ENCODE results near the gene MLN.

MLN gene

DNA sequence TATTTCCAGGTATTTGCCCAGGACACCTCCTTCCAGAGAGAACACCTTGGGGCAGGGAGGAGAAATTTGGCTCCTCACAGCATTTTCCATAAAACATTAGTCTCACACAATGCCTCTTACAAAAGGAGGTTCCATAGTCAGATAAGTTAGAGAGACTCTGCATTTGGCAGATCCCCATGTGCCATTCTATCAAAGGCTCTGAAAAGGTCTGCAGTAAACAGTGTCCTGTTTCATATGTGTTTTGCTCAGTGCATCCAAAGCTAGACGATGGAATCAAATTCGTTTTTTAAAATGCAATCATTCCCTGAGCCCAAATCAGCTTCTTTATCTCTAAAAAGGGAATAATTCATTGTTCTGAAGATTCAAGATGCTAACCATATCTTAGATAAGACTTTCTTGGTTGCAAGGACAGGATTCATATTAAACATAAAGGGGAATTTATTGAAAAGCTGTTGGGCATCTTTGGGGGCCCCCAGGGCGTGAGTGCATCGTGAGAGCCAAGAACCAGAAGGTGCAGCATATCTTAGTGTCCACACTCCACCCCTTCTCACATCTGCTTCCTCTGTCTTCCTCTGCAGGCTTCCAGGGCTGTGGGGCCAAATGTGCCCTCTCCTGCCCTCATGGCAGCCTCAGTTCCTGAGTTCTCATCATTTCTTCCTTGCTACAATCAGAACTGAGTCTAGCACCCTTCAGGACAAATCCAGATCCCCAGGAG, 41.4 kb upstream of the MLN start:
- TF ChIP-seq, protein P1, sequence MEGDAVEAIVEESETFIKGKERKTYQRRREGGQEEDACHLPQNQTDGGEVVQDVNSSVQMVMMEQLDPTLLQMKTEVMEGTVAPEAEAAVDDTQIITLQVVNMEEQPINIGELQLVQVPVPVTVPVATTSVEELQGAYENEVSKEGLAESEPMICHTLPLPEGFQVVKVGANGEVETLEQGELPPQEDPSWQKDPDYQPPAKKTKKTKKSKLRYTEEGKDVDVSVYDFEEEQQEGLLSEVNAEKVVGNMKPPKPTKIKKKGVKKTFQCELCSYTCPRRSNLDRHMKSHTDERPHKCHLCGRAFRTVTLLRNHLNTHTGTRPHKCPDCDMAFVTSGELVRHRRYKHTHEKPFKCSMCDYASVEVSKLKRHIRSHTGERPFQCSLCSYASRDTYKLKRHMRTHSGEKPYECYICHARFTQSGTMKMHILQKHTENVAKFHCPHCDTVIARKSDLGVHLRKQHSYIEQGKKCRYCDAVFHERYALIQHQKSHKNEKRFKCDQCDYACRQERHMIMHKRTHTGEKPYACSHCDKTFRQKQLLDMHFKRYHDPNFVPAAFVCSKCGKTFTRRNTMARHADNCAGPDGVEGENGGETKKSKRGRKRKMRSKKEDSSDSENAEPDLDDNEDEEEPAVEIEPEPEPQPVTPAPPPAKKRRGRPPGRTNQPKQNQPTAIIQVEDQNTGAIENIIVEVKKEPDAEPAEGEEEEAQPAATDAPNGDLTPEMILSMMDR (IDR thresholded peaks at IDR 0.05), result no peak
- H3K9ac ChIP-seq, result no peak overlapping the region
- H3K9me3 ChIP-seq (ENCODE audit: control insufficient read depth, low read length), result no peaks in the 10 kb centered on the region

DNA sequence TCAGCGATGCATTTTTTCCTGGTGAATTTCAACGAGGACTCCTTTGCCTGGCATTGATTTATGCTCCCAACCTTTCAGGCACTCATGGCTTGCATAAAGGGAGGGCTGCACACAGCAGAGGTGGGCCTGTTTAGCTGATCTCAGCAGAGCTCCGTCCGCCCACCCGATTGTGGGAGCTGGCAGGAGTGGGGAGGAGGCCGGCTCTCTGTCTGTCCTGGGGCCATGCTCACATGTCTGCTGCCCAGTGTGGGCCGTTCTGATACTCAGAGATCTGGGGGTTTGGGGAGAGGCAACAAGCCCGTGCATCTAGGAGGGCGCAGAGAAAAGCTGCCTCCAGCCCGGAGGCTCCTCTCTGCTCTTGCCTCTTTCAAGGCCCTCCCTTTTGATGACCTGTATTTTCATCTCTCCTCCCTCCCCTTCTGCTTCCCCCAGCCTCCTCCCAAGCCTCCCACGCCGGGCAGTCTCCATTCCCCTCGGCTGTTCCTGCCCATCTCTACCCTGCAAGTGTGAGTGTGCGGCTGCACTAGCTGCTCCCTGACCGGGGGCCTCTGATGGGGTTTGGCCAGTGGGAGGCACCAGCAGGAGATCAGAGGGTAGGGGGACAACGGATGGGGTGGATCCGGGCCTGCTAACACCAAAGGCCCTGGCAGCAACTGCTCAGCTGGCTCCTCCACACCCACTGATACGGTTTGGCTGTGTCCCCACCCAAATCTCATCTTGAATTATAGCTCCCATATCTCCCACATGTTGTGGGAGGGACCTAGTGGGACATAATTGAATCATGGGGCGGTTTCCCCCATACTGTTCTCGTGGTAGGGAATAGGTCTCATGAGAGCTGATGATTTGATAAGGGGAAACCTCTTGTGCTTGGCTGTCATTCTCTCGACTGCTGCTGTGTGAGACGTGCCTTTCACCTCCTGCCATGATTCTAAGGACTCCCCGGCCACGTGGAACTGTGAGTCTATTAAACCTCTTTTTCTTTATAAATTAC, 39.6 kb upstream of the MLN start:
- no peaks in the 10 kb centered on the region for H3K27me3 ChIP-seq (ENCODE audit: control insufficient read depth, insufficient read depth, low read length)

More for the DNA sequence above, 41.4 kb upstream of the MLN start:
- Histone ChIP-seq H3K79me2 (no peaks in the 10 kb centered on the region), H3K4me1 (no peaks in the 10 kb centered on the region), H3K27ac (no peak overlapping the region), H3K36me3 (ENCODE audit: control insufficient read depth, insufficient read depth, low read length) (no peaks in the 10 kb centered on the region), H3K27me3 (ENCODE audit: control insufficient read depth, insufficient read depth, low read length) (no peaks in the 10 kb centered on the region), H3K4me2 (ENCODE audit: low read length) (no peak overlapping the region), H2AFZ (no peak overlapping the region), H3K4me3 (ENCODE audit: low read depth, low read length) (no peak overlapping the region)

DNA sequence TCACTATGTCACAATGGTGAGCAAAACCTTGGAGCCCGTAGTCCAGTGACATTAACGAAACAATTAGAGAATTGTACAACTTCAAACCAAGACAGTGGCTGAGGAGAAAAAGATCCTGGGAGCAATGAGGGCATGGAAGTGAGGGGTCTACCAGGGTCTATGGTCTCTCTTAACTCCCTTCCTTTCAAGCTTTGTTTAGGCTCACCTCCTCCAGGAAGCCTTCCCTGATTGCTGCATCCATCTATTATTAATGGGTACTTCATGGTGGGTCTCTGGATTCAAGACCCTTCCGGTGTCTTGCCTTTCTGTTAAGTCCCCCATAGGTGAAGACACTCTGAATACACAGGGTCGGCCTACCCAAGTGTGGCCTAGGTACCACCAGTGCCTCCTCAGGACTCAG, 38.1 kb upstream of the MLN start:
- Histone ChIP-seq H3K4me1 (no peaks in the 10 kb centered on the region), H3K27ac (no peak overlapping the region), H3K9me3 (ENCODE audit: control insufficient read depth, low read length) (no peaks in the 10 kb centered on the region), H3K79me2 (no peaks in the 10 kb centered on the region), H3K36me3 (ENCODE audit: control insufficient read depth, insufficient read depth, low read length) (no peaks in the 10 kb centered on the region), H3K27me3 (ENCODE audit: control insufficient read depth, insufficient read depth, low read length) (no peaks in the 10 kb centered on the region), H3K9ac (no peak overlapping the region), H3K4me2 (ENCODE audit: low read length) (no peak overlapping the region), H2AFZ (no peak overlapping the region), H3K4me3 (ENCODE audit: low read depth, low read length) (no peak overlapping the region)
- TF ChIP-seq, protein P1 (IDR thresholded peaks at IDR 0.05), result no peak

More for the DNA sequence above, 39.6 kb upstream of the MLN start:
- TF ChIP-seq, protein P1 (IDR thresholded peaks at IDR 0.05), result no peak
- no peaks in the 10 kb centered on the region for H3K79me2 ChIP-seq
- no peak overlapping the region for H3K9ac ChIP-seq
- no peaks in the 10 kb centered on the region for H3K36me3 ChIP-seq (ENCODE audit: control insufficient read depth, insufficient read depth, low read length)
- H3K9me3 ChIP-seq (ENCODE audit: control insufficient read depth, low read length), result no peaks in the 10 kb centered on the region
- H3K4me1 ChIP-seq, result no peaks in the 10 kb centered on the region
- H3K4me2 ChIP-seq (ENCODE audit: low read length), result no peak overlapping the region
- no peak overlapping the region for H3K27ac ChIP-seq
- no peak overlapping the region for H2AFZ ChIP-seq
- no peak overlapping the region for H3K4me3 ChIP-seq (ENCODE audit: low read depth, low read length)

DNA sequence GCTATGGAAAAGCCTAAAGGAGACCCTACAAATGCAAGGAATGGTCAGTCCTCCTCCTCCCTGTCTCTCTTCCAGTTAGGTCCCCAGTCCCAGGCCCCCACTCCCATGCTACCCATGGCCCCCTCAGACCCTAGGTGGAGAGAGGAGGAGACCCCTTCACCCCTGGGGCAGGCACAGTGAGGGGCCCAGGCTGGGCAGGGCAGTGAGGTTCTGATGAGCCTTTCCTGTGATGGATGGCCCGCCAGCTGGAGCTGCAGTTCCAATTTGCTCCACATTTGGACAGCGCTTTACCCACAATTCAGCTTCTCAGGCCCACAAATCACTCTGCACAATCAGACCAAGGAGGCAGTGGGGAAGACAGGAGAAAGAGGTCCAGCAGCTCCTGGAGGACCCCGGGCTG, 37.3 kb upstream of the MLN start:
- H3K4me1 ChIP-seq, result no peaks in the 10 kb centered on the region
- no peak overlapping the region for H2AFZ ChIP-seq
- H3K4me3 ChIP-seq (ENCODE audit: low read depth, low read length), result no peak overlapping the region
- TF ChIP-seq, protein P1 (IDR thresholded peaks at IDR 0.05), result no peak
- no peak overlapping the region for H3K4me2 ChIP-seq (ENCODE audit: low read length)
- no peaks in the 10 kb centered on the region for H3K9me3 ChIP-seq (ENCODE audit: control insufficient read depth, low read length)
- no peaks in the 10 kb centered on the region for H3K79me2 ChIP-seq
- H3K36me3 ChIP-seq (ENCODE audit: control insufficient read depth, insufficient read depth, low read length), result no peaks in the 10 kb centered on the region
- H3K9ac ChIP-seq, result no peak overlapping the region
- H3K27me3 ChIP-seq (ENCODE audit: control insufficient read depth, insufficient read depth, low read length), result no peaks in the 10 kb centered on the region
- no peak overlapping the region for H3K27ac ChIP-seq

All from parathyroid adenoma (tissue), 2 donors.